ENCODE measurements around the gene RAMP2.

Gene RAMP2

DNA sequence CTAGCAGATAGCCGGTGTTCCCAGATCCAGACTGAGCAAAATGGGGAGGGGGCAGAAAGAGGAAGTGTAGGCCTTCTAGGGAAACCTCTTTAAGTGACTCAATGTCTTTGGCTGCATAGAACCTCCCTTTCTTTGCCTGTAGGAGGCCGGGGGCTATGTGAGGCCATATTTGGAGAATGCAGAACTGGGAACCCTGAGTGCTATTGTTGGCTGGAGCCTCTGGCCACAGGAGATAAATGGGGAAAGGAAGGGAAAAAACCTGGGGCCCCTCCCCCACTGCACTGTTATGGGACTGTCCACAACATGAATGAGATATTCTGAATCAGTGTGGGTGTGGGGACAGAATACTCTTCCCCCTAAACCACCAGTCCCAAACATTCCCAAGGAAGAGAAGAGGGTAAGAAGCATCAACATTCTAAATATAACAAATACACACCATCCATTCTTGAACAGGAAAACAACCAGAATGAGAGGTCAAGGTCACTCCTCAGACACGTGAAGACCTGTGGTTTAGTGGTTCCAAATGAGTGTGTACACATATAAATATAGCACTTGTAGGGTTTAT, 14.6 kb downstream of the RAMP2 start:
- no peaks in the 10 kb centered on the region for H3K27me3 ChIP-seq (ENCODE audit: insufficient read depth, low read length, poor library complexity, severe bottlenecking)
- H3K4me2 ChIP-seq (ENCODE audit: low read depth, low read length, poor library complexity, severe bottlenecking), result no peak overlapping the region
- H3F3A ChIP-seq (ENCODE audit: low read depth), result no peaks in the 10 kb centered on the region
- H3K9me2 ChIP-seq (replicated peaks; ENCODE audit: low read depth, low read length), result no peaks in the 10 kb centered on the region
- H3K9ac ChIP-seq (ENCODE audit: low read depth, low read length, poor library complexity, severe bottlenecking), result no peak overlapping the region
- no peak overlapping the region for H3K4me3 ChIP-seq (ENCODE audit: low read length, poor library complexity, severe bottlenecking)
- no peaks in the 10 kb centered on the region for H3K9me3 ChIP-seq (ENCODE audit: insufficient read depth, low read depth, low read length)
- no peak overlapping the region for H2AFZ ChIP-seq (ENCODE audit: low read length)
- TF ChIP-seq, protein P1, sequence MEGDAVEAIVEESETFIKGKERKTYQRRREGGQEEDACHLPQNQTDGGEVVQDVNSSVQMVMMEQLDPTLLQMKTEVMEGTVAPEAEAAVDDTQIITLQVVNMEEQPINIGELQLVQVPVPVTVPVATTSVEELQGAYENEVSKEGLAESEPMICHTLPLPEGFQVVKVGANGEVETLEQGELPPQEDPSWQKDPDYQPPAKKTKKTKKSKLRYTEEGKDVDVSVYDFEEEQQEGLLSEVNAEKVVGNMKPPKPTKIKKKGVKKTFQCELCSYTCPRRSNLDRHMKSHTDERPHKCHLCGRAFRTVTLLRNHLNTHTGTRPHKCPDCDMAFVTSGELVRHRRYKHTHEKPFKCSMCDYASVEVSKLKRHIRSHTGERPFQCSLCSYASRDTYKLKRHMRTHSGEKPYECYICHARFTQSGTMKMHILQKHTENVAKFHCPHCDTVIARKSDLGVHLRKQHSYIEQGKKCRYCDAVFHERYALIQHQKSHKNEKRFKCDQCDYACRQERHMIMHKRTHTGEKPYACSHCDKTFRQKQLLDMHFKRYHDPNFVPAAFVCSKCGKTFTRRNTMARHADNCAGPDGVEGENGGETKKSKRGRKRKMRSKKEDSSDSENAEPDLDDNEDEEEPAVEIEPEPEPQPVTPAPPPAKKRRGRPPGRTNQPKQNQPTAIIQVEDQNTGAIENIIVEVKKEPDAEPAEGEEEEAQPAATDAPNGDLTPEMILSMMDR (conservative IDR thresholded peaks at IDR 0.05; ENCODE audit: low read length), result no peak
- no peak for TF ChIP-seq EZH2phosphoT487 (IDR thresholded peaks at IDR 0.05; ENCODE audit: borderline replicate concordance)
- H3K79me2 ChIP-seq (ENCODE audit: insufficient read depth, low read length), result peaks cover 19% of the 10 kb centered on the region
- H4K20me1 ChIP-seq (ENCODE audit: insufficient read depth, low read length, poor library complexity, severe bottlenecking), result no peaks in the 10 kb centered on the region
- peaks cover 17% of the 10 kb centered on the region; the same call in 1 of the 2 replicates for H3K36me3 ChIP-seq (ENCODE audit: insufficient read depth, low read length)
- H3K4me1 ChIP-seq (ENCODE audit: insufficient read depth, low read length, poor library complexity, severe bottlenecking), result peaks cover 15% of the 10 kb centered on the region

DNA sequence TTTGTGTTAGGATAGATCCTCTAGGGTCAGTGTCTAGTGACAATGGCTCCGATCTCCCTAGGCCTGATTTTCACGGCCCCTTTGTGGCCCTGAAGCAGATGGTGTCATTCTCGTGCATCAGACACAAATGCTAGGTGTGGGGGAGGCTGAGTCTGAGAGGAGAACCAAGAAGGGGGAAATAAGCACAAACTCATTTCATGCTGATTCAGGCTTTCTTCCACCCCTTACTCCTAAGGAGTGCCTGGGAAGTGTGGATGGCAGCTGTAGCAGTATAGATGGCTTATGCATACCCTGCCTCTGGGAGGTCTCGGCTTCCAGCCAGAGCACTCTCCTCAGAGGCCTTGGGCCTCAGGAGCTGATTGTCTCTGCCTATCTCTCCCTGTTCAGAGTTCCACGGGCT, 17.5 kb downstream of the RAMP2 start:
- Histone ChIP-seq H3K9me2 (replicated peaks; ENCODE audit: low read depth, low read length) (no peaks in the 10 kb centered on the region), H4K20me1 (ENCODE audit: insufficient read depth, low read length, poor library complexity, severe bottlenecking) (no peaks in the 10 kb centered on the region), H3K79me2 (ENCODE audit: insufficient read depth, low read length) (peaks cover 16% of the 10 kb centered on the region), H3K4me3 (ENCODE audit: low read length, poor library complexity, severe bottlenecking) (no peak overlapping the region), H3K9me3 (ENCODE audit: insufficient read depth, low read depth, low read length) (no peaks in the 10 kb centered on the region), H3K36me3 (ENCODE audit: insufficient read depth, low read length) (peaks cover 17% of the 10 kb centered on the region; the same call in 1 of the 2 replicates), H3K4me2 (ENCODE audit: low read depth, low read length, poor library complexity, severe bottlenecking) (no peak overlapping the region), H3F3A (ENCODE audit: low read depth) (no peaks in the 10 kb centered on the region), H3K27me3 (ENCODE audit: insufficient read depth, low read length, poor library complexity, severe bottlenecking) (no peaks in the 10 kb centered on the region), H3K4me1 (ENCODE audit: insufficient read depth, low read length, poor library complexity, severe bottlenecking) (peaks cover 11% of the 10 kb centered on the region), H2AFZ (ENCODE audit: low read length) (no peak overlapping the region), H3K9ac (ENCODE audit: low read depth, low read length, poor library complexity, severe bottlenecking) (no peak overlapping the region)
- TF ChIP-seq, protein P1 (conservative IDR thresholded peaks at IDR 0.05; ENCODE audit: low read length), result no peak
- no peak for TF ChIP-seq EZH2phosphoT487 (IDR thresholded peaks at IDR 0.05; ENCODE audit: borderline replicate concordance)

DNA sequence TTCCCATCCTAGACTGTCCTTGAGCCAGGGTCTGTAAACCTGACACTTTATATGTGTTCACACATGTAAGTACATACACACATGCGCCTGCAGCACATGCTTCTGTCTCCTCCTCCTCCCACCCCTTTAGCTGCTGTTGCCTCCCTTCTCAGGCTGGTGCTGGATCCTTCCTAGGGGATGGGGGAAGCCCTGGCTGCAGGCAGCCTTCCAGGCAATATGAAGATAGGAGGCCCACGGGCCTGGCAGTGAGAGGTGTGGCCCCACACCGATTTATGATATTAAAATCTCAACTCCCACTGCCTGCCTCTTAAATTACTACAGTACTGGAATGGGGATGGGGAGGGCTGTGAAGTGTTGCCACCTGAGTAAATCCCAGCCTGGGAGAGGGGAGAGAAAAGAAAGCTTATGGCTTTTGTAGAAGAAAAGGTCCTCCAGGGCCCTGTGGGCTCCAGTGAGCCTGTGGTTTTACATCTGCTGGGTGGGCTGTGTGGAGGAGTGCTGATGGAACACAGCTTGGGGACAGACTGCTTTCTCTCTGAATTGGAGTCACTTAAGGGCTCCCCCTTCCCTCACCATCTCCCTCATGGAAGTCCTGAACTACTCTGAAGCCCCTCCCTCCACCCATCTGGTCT, 18.4 kb downstream of the RAMP2 start:
- no peaks in the 10 kb centered on the region for H3K27me3 ChIP-seq (ENCODE audit: insufficient read depth, low read length, poor library complexity, severe bottlenecking)
- no peak overlapping the region for H3K4me2 ChIP-seq (ENCODE audit: low read depth, low read length, poor library complexity, severe bottlenecking)
- H4K20me1 ChIP-seq (ENCODE audit: insufficient read depth, low read length, poor library complexity, severe bottlenecking), result no peaks in the 10 kb centered on the region
- H3K36me3 ChIP-seq (ENCODE audit: insufficient read depth, low read length), result peaks cover 17% of the 10 kb centered on the region; the same call in 1 of the 2 replicates
- peaks cover 8% of the 10 kb centered on the region for H3K79me2 ChIP-seq (ENCODE audit: insufficient read depth, low read length)
- no peak overlapping the region for H3K4me3 ChIP-seq (ENCODE audit: low read length, poor library complexity, severe bottlenecking)
- no peaks in the 10 kb centered on the region for H3K9me3 ChIP-seq (ENCODE audit: insufficient read depth, low read depth, low read length)
- no peak overlapping the region for H3K9ac ChIP-seq (ENCODE audit: low read depth, low read length, poor library complexity, severe bottlenecking)
- H3F3A ChIP-seq (ENCODE audit: low read depth), result no peaks in the 10 kb centered on the region
- H3K9me2 ChIP-seq (replicated peaks; ENCODE audit: low read depth, low read length), result no peaks in the 10 kb centered on the region
- H3K4me1 ChIP-seq (ENCODE audit: insufficient read depth, low read length, poor library complexity, severe bottlenecking), result peaks cover 3% of the 10 kb centered on the region
- TF ChIP-seq EZH2phosphoT487 (IDR thresholded peaks at IDR 0.05; ENCODE audit: borderline replicate concordance), result no peak
- TF ChIP-seq, protein P1 (conservative IDR thresholded peaks at IDR 0.05; ENCODE audit: low read length), result no peak
- no peak overlapping the region for H2AFZ ChIP-seq (ENCODE audit: low read length)

Measured in Loucy (cell line).